Tibial nerve (tissue), 4 donors: ENCODE measurements around the gene LMLN.

ENCODE experiments used
- CTCF ChIP-seq, 5 experiments: fragments of 200-600 bp in 3 of 5; fragments of 450-650 bp in 2 of 5; sonication (generic) in 3 of 5; IDR thresholded peaks; one replicate each; pipeline ENCODE4 v1.5.1; 2016 to 2019; ENCODE audit warnings: antibody characterized with exemption in 5 of 5, mild to moderate bottlenecking in 3 of 5, moderate library complexity in 2 of 5
- EP300 ChIP-seq, 2 donors: sonication (generic); formaldehyde crosslinking; IDR thresholded peaks; one replicate each; pipeline ENCODE4 v1.6.1; 2017; ENCODE audit warnings: antibody characterized with exemption in 2 of 2, mild to moderate bottlenecking in 1 of 2

- TF ChIP-seq EP300 (IDR thresholded peaks at IDR 0.05) (no peak), CTCF (IDR thresholded peaks at IDR 0.05) (no peak)
Measured at GRCh38 chr3:198030726-198031125, 70.7 kb downstream of the LMLN start.
